ENCODE results near the gene ITLN2.
"Not testable (repeated sequence)": the region's sequence is repeated elsewhere in the genome, so short reads cannot be mapped to it uniquely, and the experiment has no call there.

The ITLN2 gene

DNA sequence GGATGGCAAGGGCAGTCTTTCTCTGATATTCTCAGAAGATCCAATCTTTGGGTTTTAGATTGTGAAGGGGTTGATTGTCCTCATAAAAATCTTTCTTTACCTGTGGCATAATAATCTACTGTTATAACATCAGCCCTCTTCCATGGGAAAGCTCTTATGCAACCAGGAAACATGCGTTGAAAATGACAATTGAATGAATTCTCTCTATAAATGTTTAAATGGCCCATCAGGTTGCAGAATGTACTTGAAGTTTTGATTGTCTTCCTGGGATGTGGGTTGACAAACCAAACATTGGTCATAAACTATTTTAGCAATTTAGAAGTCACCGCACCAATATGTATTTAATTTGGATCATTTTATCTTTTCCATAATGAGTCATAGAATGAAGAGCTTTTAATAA is 37.9 kb downstream of the ITLN2 start:
- no peak for DNase-seq (ENCODE audit: low read depth)
- H3K4me3 ChIP-seq (ENCODE audit: low read depth, low read length): no peak overlapping the region
- TF ChIP-seq, protein P1, sequence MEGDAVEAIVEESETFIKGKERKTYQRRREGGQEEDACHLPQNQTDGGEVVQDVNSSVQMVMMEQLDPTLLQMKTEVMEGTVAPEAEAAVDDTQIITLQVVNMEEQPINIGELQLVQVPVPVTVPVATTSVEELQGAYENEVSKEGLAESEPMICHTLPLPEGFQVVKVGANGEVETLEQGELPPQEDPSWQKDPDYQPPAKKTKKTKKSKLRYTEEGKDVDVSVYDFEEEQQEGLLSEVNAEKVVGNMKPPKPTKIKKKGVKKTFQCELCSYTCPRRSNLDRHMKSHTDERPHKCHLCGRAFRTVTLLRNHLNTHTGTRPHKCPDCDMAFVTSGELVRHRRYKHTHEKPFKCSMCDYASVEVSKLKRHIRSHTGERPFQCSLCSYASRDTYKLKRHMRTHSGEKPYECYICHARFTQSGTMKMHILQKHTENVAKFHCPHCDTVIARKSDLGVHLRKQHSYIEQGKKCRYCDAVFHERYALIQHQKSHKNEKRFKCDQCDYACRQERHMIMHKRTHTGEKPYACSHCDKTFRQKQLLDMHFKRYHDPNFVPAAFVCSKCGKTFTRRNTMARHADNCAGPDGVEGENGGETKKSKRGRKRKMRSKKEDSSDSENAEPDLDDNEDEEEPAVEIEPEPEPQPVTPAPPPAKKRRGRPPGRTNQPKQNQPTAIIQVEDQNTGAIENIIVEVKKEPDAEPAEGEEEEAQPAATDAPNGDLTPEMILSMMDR (conservative IDR thresholded peaks at IDR 0.05; ENCODE audit: low read depth, low read length): no peak

DNA sequence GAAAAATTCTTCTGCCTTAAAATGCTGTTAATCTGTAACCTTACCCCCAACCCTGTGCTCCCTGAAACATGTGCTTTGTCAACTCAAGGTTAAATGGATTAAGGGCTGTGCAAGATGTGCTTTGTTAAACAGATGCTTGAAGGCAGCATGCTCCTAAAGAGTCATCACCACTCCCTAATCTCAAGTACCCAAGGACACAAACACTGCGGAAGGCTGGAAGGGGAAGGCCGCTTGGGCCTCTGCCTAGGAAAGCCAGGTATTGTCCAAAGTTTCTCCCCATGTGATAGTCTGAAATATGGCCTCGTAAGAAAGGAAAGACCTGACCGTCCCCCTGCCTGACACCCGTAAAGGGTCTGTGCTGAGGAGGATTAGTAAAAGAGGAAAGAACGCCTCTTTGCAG is 41.4 kb downstream of the ITLN2 start:
- DNase-seq (ENCODE audit: low read depth); H3K4me3 ChIP-seq (ENCODE audit: low read depth, low read length): not testable (repeated sequence)

DNA sequence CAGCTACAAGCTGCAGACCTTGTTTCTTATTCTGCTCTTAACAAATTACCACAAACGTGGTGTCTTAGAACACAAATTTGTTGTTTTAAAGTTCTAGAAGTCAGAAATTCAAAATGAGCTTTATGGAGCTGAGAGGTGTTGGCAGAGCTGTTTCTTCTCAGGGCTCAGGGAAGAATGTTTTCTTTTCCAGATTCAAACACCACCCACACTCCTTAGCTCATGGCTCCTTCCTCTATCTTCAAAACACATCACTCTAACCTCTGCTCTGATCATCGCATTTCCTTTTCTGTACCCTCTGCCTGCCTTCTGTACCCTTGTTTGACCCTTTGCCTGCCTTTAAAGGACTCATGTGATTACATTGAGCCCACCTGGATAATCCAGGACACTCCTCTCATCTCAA is 42.7 kb downstream of the ITLN2 start:
- no peak for DNase-seq (ENCODE audit: low read depth)
- TF ChIP-seq, protein P1 (conservative IDR thresholded peaks at IDR 0.05; ENCODE audit: low read depth, low read length): no peak
- H3K4me3 ChIP-seq (ENCODE audit: low read depth, low read length): no peak overlapping the region

DNA sequence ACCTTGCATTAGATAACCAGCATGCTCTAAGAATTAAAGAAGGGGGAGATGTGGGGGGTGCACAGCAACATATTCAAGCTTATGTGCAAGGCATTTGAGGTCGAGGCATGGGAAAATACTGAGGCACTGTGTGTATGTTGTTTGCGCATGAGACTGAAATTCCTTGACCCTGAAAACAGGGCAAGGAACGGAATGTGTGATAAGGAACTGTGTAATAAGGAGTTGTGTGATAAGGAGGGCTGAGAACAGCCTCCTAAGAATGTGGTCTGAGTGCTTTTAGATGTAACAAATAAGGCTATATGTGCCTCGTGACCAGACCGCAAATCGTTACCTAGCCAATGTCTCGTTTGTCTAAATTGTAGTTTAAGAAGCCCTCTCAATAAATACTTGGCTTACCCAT is 43.2 kb downstream of the ITLN2 start:
- TF ChIP-seq, protein P1 (conservative IDR thresholded peaks at IDR 0.05; ENCODE audit: low read depth, low read length): no peak
- DNase-seq (ENCODE audit: low read depth): peak; percentile 90
- no peak overlapping the region for H3K4me3 ChIP-seq (ENCODE audit: low read depth, low read length)

DNA sequence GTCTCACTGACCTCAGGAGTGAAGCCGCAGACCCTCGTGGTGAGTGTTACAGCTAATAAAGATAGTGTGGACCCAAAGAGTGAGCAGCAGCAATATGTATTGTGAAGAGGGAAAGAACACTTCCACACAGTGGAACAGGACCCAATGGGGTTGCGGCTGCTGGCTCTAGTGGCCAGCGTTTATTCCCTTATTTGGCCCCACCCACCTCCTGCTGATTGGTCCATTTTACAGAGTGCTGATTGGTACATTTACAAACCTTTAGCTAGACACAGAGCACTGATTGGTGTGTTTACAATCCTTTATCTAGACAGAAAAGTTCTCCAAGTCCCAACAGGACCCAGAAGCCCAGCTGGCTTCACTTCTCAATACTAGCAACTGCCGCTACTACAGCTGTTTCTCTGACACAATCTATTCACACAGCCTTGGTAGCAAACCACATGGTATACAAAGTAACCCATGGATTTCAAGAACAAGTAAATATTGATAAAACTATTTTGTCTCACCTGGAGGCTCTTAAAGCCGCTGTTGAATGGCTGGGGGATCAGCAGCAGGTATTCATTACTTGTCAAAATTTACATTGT is 44.3 kb downstream of the ITLN2 start:
- TF ChIP-seq, protein P1 (conservative IDR thresholded peaks at IDR 0.05; ENCODE audit: low read depth, low read length): no peak
- no peak overlapping the region for H3K4me3 ChIP-seq (ENCODE audit: low read depth, low read length)
- DNase-seq (ENCODE audit: low read depth): no peak

DNA sequence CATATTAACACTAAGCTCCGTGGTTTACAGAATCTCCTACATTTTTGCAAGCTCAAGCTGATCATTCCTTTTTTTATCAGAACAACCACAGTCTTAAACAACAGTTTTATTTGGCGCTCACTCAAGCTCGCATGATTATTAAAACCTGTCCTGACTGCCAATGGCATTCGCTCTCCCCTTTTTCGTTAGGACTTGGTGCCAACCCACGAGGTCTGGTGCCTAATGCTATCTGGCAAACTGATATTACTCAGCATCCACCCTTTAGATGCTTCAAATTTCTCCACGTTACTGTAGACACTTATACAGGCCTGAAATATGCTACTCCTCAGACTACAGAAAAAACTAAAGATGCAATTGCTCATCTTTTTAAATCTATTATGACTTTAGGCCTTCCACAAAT is 46.6 kb downstream of the ITLN2 start:
- peak; percentile 71 for DNase-seq (ENCODE audit: low read depth)
- TF ChIP-seq, protein P1 (conservative IDR thresholded peaks at IDR 0.05; ENCODE audit: low read depth, low read length): no peak
- no peak overlapping the region for H3K4me3 ChIP-seq (ENCODE audit: low read depth, low read length)

DNA sequence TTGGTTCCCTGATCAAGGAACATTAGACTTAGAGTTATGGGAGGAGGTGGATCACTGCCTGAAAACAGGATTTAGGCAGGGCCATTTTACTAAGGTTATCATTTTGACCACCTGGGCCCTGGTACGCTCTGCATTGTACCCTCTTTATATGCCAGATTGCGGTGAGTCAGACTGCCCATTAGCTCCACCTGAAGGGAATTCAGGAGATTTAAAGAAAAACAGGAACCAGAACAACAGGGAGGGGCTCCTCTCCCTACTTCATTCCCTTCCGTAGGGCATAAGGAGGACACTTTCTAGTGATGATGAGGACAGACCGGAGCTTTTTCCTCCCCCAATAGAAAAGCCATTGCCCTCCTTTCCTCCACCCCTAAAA is 49.0 kb downstream of the ITLN2 start:
- no peak for DNase-seq (ENCODE audit: low read depth)
- TF ChIP-seq, protein P1 (conservative IDR thresholded peaks at IDR 0.05; ENCODE audit: low read depth, low read length): no peak
- no peak overlapping the region for H3K4me3 ChIP-seq (ENCODE audit: low read depth, low read length)

Data from choroid plexus epithelial cell (primary cell).